Osteocyte (in vitro differentiated cells): ENCODE results near the gene MORF4L1. TPM values are rescaled to one million over a fixed set of nuclear protein-coding genes. Genes with fewer than 3 reads are reported as not detected.

Experiments
- DNase-seq: peaks from one replicate; pipeline ENCODE4 v3.0.0; 2021; ENCODE audit warnings: mixed read lengths; ENCODE audit not compliant: unreplicated experiment; ENCODE audit errors: extremely low spot score
- H3K27ac Mint-ChIP-seq: one replicate; pipeline ENCODE4 v1.8.0; 2021; ENCODE audit warnings: mild to moderate bottlenecking, mixed read lengths; ENCODE audit not compliant: unreplicated experiment
- H3K27me3 Mint-ChIP-seq: one replicate; pipeline ENCODE4 v1.8.0; 2021; ENCODE audit warnings: mixed read lengths; ENCODE audit not compliant: unreplicated experiment
- H3K36me3 Mint-ChIP-seq: one replicate; pipeline ENCODE4 v1.8.0; 2021; ENCODE audit warnings: mixed read lengths; ENCODE audit not compliant: unreplicated experiment
- H3K4me1 Mint-ChIP-seq: one replicate; pipeline ENCODE4 v1.8.0; 2021; ENCODE audit warnings: mixed read lengths; ENCODE audit not compliant: unreplicated experiment
- H3K4me3 Mint-ChIP-seq: one replicate; pipeline ENCODE4 v1.8.0; 2021; ENCODE audit warnings: mild to moderate bottlenecking, moderate library complexity, mixed read lengths; ENCODE audit not compliant: unreplicated experiment
- H3K9me3 Mint-ChIP-seq: one replicate; pipeline ENCODE4 v1.8.0; 2021; ENCODE audit warnings: mixed read lengths; ENCODE audit not compliant: unreplicated experiment
- total RNA-seq: library from RNA; stranded (reverse); gene quantifications from 2 replicates; pipeline ENCODE4 v1.2.1, GENCODE V29; 2021
- TF ChIP-seq, protein P1 (sequence below): fragments of 200-600 bp; sonication (generic); IDR thresholded peaks from 2 replicates; pipeline ENCODE4 v1.5.0; 2021; ENCODE audit warnings: antibody characterized with exemption, mild to moderate bottlenecking, moderate library complexity

Gene MORF4L1
- total RNA-seq, 1 donor from 2014 or later: 488 TPM

DNA sequence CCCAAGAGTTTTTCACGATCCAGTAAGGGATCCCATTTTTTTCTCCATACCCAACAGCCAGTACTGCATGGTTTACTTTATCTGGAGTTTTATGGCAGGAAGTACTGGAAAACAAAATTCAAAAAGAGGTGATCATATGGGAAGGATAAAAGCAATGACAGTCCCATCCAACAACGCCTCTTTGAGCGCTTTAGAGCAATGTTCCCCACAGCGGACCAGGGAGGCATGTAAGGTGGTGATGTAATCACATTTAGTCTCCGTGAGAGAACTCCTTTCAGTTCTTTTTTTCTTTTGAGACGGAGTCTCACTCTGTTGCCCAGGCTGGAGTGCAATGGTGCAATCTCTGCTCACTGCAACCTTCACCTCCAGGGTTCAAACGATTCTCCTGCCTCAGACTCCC lies 50.3 kb downstream of the MORF4L1 start:
- Mint-ChIP-seq H3K27ac (no peak overlapping the region), H3K4me3 (no peak overlapping the region), H3K36me3 (peaks cover 34% of the 10 kb centered on the region), H3K27me3 (no peaks in the 10 kb centered on the region), H3K9me3 (no peaks in the 10 kb centered on the region), H3K4me1 (no peaks in the 10 kb centered on the region)
- DNase-seq: no peak
- TF ChIP-seq, protein P1, sequence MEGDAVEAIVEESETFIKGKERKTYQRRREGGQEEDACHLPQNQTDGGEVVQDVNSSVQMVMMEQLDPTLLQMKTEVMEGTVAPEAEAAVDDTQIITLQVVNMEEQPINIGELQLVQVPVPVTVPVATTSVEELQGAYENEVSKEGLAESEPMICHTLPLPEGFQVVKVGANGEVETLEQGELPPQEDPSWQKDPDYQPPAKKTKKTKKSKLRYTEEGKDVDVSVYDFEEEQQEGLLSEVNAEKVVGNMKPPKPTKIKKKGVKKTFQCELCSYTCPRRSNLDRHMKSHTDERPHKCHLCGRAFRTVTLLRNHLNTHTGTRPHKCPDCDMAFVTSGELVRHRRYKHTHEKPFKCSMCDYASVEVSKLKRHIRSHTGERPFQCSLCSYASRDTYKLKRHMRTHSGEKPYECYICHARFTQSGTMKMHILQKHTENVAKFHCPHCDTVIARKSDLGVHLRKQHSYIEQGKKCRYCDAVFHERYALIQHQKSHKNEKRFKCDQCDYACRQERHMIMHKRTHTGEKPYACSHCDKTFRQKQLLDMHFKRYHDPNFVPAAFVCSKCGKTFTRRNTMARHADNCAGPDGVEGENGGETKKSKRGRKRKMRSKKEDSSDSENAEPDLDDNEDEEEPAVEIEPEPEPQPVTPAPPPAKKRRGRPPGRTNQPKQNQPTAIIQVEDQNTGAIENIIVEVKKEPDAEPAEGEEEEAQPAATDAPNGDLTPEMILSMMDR: no peak

DNA sequence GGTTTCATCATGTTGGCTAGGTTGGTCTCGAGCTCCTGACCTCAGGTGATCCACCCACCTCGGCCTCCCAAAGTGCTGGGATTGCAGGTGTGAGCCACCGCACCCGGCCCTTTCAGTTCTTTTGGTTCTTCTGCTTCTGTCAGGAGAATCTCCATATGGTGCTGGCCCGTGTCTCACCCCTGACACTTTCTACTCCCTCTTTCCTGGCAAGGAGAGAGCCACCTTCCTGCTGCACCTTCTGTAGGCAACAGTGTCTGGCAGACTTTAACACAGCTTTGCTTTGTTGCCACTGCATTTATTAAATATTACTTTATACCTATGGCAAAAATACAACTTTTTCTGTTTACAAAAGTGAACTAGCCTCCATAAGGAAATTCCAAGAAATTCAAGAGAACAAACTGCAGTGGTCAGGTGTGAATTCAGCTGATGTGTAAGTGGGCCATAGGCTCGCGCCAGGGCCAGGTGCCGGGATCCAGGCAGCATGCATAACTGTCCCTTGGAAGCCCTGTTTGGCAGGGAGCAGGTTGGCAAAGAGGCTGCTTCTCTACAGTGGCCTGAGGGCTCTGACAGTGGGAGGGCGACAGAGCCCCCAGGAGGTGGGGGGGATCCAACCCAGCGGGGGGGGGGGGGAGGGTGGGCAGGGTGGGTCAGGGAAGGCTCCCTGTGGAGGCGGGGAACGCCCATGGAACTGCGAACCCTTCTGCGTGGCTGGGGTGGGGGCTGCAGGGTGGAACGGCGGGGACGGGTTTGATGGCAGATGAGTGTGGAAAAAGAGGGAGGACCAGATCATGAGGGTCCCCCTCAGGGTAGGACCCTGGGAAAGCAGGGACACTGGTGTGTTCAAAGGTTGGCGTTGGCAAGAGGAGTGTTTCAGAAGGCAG lies 51.0 kb downstream of the MORF4L1 start:
- peaks cover 30% of the 10 kb centered on the region for H3K36me3 Mint-ChIP-seq
- no peaks in the 10 kb centered on the region for H3K4me1 Mint-ChIP-seq
- H3K27me3 Mint-ChIP-seq: no peaks in the 10 kb centered on the region
- no peaks in the 10 kb centered on the region for H3K9me3 Mint-ChIP-seq
- TF ChIP-seq, protein P1: no peak
- no peak overlapping the region for H3K27ac Mint-ChIP-seq
- H3K4me3 Mint-ChIP-seq: no peak overlapping the region
- no peak for DNase-seq

DNA sequence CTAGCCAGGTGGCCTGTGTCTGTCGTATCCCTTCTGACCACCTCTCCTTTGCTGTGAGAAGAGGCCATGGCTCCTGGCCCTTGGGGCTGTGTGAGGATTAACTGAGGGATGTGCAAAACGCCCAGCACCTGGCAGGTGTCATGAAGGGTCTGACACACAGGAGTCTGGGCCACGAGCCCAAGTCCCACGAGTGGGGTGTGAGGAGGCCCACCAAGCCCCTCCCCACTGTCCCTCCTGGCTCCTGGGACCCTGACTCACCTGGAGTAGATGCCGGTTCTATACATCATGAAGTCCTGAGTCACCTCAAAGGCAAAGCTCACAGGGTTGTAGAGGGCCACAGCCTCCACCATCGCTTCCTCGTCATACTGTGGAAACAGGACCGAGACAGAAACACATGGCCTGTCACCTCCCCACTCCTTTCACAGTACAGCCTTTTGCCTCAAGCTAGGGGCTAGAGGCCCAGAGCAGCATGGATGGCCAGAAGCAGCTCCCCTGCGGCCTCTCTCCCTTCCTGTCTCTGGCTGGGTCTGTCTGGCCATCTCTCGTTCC lies 52.5 kb downstream of the MORF4L1 start:
- TF ChIP-seq, protein P1: no peak
- Mint-ChIP-seq H3K27ac (no peak overlapping the region), H3K9me3 (no peaks in the 10 kb centered on the region), H3K4me3 (no peak overlapping the region), H3K27me3 (no peaks in the 10 kb centered on the region), H3K4me1 (peaks cover 2% of the 10 kb centered on the region), H3K36me3 (peaks cover 26% of the 10 kb centered on the region)
- no peak for DNase-seq

DNA sequence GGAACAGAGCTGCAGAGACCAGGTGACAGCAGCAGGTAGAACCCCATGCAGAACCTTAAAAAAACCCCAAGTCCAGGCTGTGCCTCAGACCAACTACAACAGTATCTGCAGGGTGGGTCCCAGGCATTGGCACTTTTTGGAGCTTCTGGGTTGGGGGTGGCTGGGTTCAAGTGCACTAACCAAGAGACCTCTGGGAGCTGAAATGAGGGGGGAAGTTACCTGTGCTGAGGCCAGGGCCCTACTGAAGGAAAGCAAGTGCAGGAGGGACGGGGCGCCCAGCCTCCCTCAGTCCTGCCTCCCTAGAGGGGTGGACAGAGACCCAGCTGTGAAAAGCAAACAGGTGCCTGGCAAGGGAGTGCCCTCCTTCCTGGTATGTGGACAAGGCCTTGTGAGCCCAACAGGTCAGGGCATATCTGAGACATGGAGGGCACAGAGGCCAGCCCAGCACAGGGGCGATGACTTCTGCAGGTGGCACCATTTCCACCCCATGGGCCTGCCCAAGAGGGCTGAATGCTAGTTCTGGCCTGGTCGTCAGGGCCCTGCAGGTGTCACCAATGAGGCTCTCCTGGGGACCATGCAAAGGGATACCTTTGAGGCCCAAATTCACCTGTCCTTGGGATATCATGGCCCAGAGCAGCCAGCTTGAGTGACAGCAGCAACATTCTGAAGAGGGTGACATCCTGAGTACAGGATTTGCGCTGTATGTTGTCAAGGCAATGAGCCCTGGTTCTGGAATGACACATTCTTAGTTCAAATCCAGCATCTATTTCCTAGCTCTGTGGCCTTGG lies 53.5 kb downstream of the MORF4L1 start:
- Mint-ChIP-seq H3K9me3 (no peaks in the 10 kb centered on the region), H3K27ac (no peak overlapping the region), H3K4me3 (no peak overlapping the region), H3K27me3 (peaks cover under 1% of the 10 kb centered on the region), H3K4me1 (peaks cover 2% of the 10 kb centered on the region), H3K36me3 (peaks cover 24% of the 10 kb centered on the region)
- TF ChIP-seq, protein P1: no peak
- no peak for DNase-seq
